Testis (tissue), 3 donors: ENCODE measurements around the gene SPEM2. TPM values are rescaled to one million over a fixed set of nuclear protein-coding genes. Genes with fewer than 3 reads are reported as not detected.

Experiments used
- DNase-seq: peaks from one replicate; pipeline ENCODE4 v3.0.0-alpha.2; 2019
- H3K27ac ChIP-seq, 2 donors: fragments of 200-600 bp; sonication (generic); one replicate each; pipeline ENCODE4 v1.5.1; 2019
- H3K27me3 ChIP-seq: fragments of 200-600 bp; sonication (generic); one replicate; pipeline ENCODE4 v1.5.1; 2019
- H3K36me3 ChIP-seq: fragments of 200-600 bp; sonication (generic); one replicate; pipeline ENCODE4 v1.5.1; 2017; ENCODE audit warnings: low read depth; ENCODE audit errors: missing control alignments
- H3K4me1 ChIP-seq: fragments of 200-600 bp; sonication (generic); one replicate; pipeline ENCODE4 v1.5.1; 2019
- H3K4me3 ChIP-seq, 2 donors: fragments of 200-600 bp; sonication (generic); one replicate each; pipeline ENCODE4 v1.5.1; 2017 to 2019
- H3K9me3 ChIP-seq: fragments of 200-600 bp; sonication (generic); one replicate; pipeline ENCODE4 v1.5.1; 2017
- CTCF ChIP-seq, 3 experiments: fragments of 450-650 bp in 2 of 3; fragments of 200-600 bp in 1 of 3; sonication (generic) in 1 of 3; IDR thresholded peaks; one replicate each; pipeline ENCODE4 v1.5.1; 2016 to 2019; ENCODE audit warnings: antibody characterized with exemption in 3 of 3, mild to moderate bottlenecking in 2 of 3, moderate library complexity in 1 of 3
- POLR2A ChIP-seq: fragments of 450-650 bp; IDR thresholded peaks from one replicate; pipeline ENCODE4 v1.6.1; 2017; ENCODE audit warnings: antibody characterized with exemption, mild to moderate bottlenecking, moderate library complexity
- WGBS, 2 donors: methylation state at CpG; one replicate each; pipeline ENCODE4 v1.1.5; 2018; 5-methylcytosine and 5-hydroxymethylcytosine counted together
- intact Hi-C: fragments of 100-400 bp; cut with DNase I; formaldehyde crosslinking; loops from one replicate; pipeline ENCODE4 v1.15.1; 2023; ENCODE audit warnings: low total_unique reads
- polyA plus RNA-seq: library from polyadenylated mRNA; stranded (reverse); fragments of 350-450 nt; fragmentation: Illumina TruSeq; extraction: RNeasy Lipid Tissue Mini Kit (QIAGEN cat#74804); gene quantifications from one replicate; pipeline ENCODE4 v1.2.3, GENCODE V29; 2014; ENCODE audit warnings: low read depth, low replicate concordance; ENCODE audit not compliant: insufficient read depth
- total RNA-seq, 2 donors: library from RNA; depleted of rRNA; stranded (reverse); fragments of >200 nt; gene quantifications; one replicate each; pipeline ENCODE4 v1.2.3, GENCODE V29; 2016

SPEM2 gene
- total and polyA plus RNA-seq, 3 donors from 2014 or later, result 41.4 to 202 (median 111) TPM

- TF ChIP-seq POLR2A (no peak), CTCF (IDR thresholded peaks at IDR 0.05) (no peak)
- DNase-seq, result no peak
- Histone ChIP-seq H3K27me3 (no peaks in the 10 kb centered on the region), H3K27ac (no peak overlapping the region), H3K9me3 (no peaks in the 10 kb centered on the region), H3K36me3 (no peaks in the 10 kb centered on the region), H3K4me3 (no peak overlapping the region), H3K4me1 (no peaks in the 10 kb centered on the region)
- intact Hi-C loops, result no loop called here
- 73 to 91% methylated on average over 5 to 18 of the region's 18 CpGs for WGBS, 2 donors
Observed at GRCh38 chr17:7418472-7419152, 6.8 kb upstream of the SPEM2 start.

- Histone ChIP-seq H3K4me3 (no peak within 1 kb of the TSS), H3K27me3 (no peaks in the 10 kb centered on the region), H3K9me3 (no peaks in the 10 kb centered on the region), H3K27ac (no peak within 1 kb of the TSS), H3K36me3 (no peaks in the 10 kb centered on the region), H3K4me1 (no peaks in the 10 kb centered on the region)
- TF ChIP-seq CTCF (IDR thresholded peaks at IDR 0.05) (no peak), POLR2A (no peak)
- WGBS, 2 donors, result 79 to 81% methylated on average over 9 to 17 of the region's 17 CpGs
- intact Hi-C loops, result no loop called here
- no peak for DNase-seq
Observed at GRCh38 chr17:7419819-7420610, 5.4 kb upstream of the SPEM2 start, which contains the start of gene SPEM1. TSS of gene SPEM1 (plus strand) at chr17:7420324. CDS start at chr17:7420385, 61 bp downstream.

- Histone ChIP-seq H3K4me3 (no peak overlapping the region), H3K27me3 (no peaks in the 10 kb centered on the region), H3K36me3 (no peaks in the 10 kb centered on the region), H3K9me3 (no peaks in the 10 kb centered on the region), H3K4me1 (no peaks in the 10 kb centered on the region), H3K27ac (no peak overlapping the region)
- TF ChIP-seq CTCF (IDR thresholded peaks at IDR 0.05) (no peak), POLR2A (no peak)
- intact Hi-C loops, result no loop called here
- WGBS, 2 donors, result 91 to 94% methylated on average over 15 to 16 of the region's 16 CpGs
- DNase-seq, result no peak
Observed at GRCh38 chr17:7421186-7421585, 4.2 kb upstream of the SPEM2 start.

GRCh38 chr17:7423679-7424078 is 1.7 kb upstream of the SPEM2 start:
- no peaks in the 10 kb centered on the region for H3K27me3 ChIP-seq
- H3K9me3 ChIP-seq, result no peaks in the 10 kb centered on the region
- TF ChIP-seq CTCF (IDR thresholded peaks at IDR 0.05) (no peak), POLR2A (no peak)
- H3K4me3 ChIP-seq, result no peak overlapping the region
- DNase-seq, result no peak
- H3K36me3 ChIP-seq, result no peaks in the 10 kb centered on the region
- 77 to 84% methylated on average over 4 of the region's 4 CpGs for WGBS, 2 donors
- intact Hi-C loops, result no loop called here
- no peaks in the 10 kb centered on the region for H3K4me1 ChIP-seq
- H3K27ac ChIP-seq, result no peak overlapping the region
